ENCODE data around the gene SLC26A9.
"Not testable (repeated sequence)": the region's sequence is repeated elsewhere in the genome, so short reads cannot be mapped to it uniquely, and the experiment has no call there.

Gene SLC26A9

DNA sequence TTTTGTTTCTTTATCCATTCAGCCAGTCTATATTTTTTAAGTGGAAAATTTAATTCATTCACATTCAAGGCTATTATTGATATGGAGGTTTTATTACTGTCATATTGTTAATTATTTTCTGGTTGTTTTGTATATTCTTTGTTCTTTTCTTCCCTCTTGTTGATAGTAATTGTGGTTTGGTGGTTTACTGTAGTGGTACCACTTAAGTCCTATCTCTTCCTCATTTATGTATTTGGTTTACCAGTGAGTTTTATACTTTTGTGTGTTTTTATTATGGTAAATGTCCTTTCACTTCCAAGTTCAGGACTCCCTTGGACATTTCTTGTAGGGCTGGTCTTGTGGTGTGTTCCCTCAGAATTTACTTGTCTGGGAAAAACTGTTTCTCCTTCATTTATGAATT, 65.2 kb downstream of the SLC26A9 start:
- H3K36me3 ChIP-seq (ENCODE audit: insufficient read depth, low read length): no peaks in the 10 kb centered on the region

DNA sequence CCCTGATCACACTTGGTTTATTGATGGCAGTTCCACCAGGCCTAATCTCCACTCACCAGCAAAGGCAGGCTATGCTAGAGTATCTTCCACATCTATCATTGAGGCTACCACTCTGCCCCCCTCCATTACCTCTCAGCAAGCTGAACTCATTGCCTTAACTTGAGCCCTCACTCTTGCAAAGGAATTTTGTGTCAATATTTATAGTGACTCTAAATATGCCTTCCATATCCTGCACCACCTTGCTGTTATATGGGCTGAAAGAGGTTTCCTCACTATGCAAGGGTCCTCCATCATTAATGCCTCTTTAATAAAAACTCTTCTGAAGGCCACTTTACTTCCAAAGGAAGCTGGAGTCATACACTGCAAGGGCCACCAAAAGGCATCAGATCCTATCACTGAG, 70.1 kb downstream of the SLC26A9 start:
- not testable (repeated sequence) for H3K4me1 ChIP-seq (ENCODE audit: control insufficient read depth, insufficient read depth, low read length); H3K27me3 ChIP-seq (ENCODE audit: control insufficient read depth, insufficient read depth, low read length); H3K4me2 ChIP-seq (ENCODE audit: low read length); H3K9me3 ChIP-seq (replicated peaks; ENCODE audit: low read length); H3K9ac ChIP-seq (ENCODE audit: low read depth, low read length); H3K4me3 ChIP-seq (ENCODE audit: low read length); H3K36me3 ChIP-seq (ENCODE audit: insufficient read depth, low read length)

More for the DNA sequence above, 65.2 kb downstream of the SLC26A9 start:
- Histone ChIP-seq H3K4me2 (ENCODE audit: low read length) (no peak overlapping the region), H3K9ac (ENCODE audit: low read depth, low read length) (no peak overlapping the region), H3K4me3 (ENCODE audit: low read length) (no peak overlapping the region), H3K4me1 (ENCODE audit: control insufficient read depth, insufficient read depth, low read length) (no peaks in the 10 kb centered on the region), H3K27me3 (ENCODE audit: control insufficient read depth, insufficient read depth, low read length) (no peaks in the 10 kb centered on the region), H3K9me3 (replicated peaks; ENCODE audit: low read length) (no peaks in the 10 kb centered on the region)

DNA sequence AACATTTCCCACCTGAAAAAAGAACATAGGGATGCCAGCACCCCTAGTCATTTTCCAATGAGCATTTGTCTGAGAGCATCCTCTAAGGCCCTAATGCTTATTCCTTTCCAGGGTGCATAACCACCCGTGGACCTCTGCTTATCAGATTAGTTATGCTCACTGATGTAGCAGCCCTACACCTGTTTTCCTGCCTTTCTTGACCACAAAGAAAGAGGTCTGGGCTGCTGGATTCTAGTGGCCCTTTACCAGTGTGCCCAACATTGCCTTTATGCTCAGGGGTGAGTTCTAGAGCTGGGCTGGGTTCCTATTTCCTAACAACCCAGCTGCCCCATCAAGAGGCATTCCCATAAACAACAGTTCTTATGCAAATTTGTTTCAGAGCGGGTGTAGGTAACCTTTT, 73.0 kb downstream of the SLC26A9 start:
- no peaks in the 10 kb centered on the region for H3K36me3 ChIP-seq (ENCODE audit: insufficient read depth, low read length)
- H3K9me3 ChIP-seq (replicated peaks; ENCODE audit: low read length): no peaks in the 10 kb centered on the region
- no peak overlapping the region for H3K9ac ChIP-seq (ENCODE audit: low read depth, low read length)
- H3K4me2 ChIP-seq (ENCODE audit: low read length): no peak overlapping the region
- H3K27me3 ChIP-seq (ENCODE audit: control insufficient read depth, insufficient read depth, low read length): no peaks in the 10 kb centered on the region
- H3K4me3 ChIP-seq (ENCODE audit: low read length): no peak overlapping the region
- no peaks in the 10 kb centered on the region for H3K4me1 ChIP-seq (ENCODE audit: control insufficient read depth, insufficient read depth, low read length)
